HG02763 (cell line): ENCODE measurements around the gene TMEM91.
"Not testable (repeated sequence)": the region's sequence is repeated elsewhere in the genome, so short reads cannot be mapped to it uniquely, and the experiment has no call there.

ENCODE experiments used
- ATAC-seq: cut with Tn5 transposase; IDR thresholded peaks from one replicate; pipeline ENCODE4 v1.9.1; 2021; ENCODE audit warnings: mild to moderate bottlenecking, moderate library complexity; ENCODE audit not compliant: unreplicated experiment

Gene TMEM91

GRCh38 chr19:41352609-41353465 is 23.5 kb upstream of the TMEM91 start:
- no peak for ATAC-seq

DNA sequence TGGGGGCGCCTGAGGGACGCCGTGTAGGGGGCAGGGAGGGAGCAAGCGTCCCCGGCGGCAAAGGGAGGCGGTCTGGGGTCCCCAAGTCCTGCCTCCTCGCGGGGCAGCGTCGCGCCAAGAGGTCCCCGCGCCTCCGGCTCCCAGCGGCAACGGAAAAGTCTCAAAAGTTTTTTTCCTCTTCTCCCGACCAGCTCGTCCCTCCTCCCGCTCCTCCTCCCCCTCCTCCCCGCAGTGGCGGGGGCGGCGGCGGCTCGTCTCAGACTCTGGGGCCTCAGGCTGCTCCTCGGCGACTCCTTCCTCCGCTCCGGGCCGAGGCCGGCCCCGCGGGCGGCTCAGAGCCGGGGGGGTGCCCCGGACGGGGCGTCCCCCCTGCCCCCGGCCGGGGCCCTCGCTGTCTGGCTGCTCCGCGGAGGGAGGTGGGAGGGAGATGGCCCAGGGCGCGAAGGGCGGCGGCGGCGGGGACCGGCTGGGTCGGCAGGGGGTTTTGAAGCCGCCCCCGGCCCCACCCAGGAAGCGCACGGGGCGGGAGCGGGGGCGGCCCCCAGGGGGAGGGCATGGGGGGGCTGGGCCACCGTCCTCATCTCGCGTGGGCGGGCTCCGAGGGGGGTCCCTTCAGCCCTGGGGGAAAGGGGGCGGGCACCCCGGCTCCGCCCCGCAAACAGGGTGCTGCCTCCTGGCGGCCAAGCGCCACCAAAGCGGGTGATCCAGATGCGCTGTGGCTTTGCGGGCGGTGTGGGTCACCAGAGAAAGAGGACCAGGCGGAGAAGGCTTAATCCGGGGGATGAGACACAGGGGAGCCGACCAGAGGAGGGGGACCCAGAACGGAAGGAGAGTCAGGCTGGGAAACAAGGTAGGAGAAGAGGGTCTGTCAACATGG is 22.6 kb upstream of the TMEM91 start, which contains the start of gene TGFB1:
TGFB1 (minus strand) TSS at position 457 of the 877 bp plus-strand sequence. CDS start 878 bp downstream, outside the sequence.
- peak; percentile 46 for ATAC-seq

- ATAC-seq: no peak
Observed at GRCh38 chr19:41354343-41354953, 21.9 kb upstream of the TMEM91 start.

GRCh38 chr19:41355035-41355434 is 21.3 kb upstream of the TMEM91 start:
- ATAC-seq: no peak

GRCh38 chr19:41355802-41356201 is 20.5 kb upstream of the TMEM91 start:
- ATAC-seq: no peak

- ATAC-seq: no peak
Observed at GRCh38 chr19:41356984-41357739, 19.2 kb upstream of the TMEM91 start.

- ATAC-seq: no peak
Observed at GRCh38 chr19:41357746-41358145, 18.6 kb upstream of the TMEM91 start.

DNA sequence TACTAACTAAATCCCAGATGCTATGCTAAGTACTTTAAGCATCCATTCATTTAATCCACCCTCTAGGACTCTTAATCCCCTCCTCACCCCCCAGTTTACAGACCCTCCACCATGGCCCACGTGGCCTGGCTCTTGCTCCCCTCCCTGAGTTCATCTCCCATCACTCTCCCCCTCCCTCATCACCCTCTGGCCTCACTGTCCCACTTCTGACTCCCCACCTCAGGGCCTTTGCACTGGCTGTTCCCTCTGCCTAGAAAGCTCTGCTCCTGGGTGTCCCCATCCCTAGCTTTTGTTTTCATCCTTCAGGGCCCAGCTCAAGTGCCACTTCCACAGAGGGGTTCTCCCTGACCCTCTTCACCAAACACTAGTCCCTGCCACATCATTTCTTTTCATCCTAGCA is 16.6 kb upstream of the TMEM91 start:
- ATAC-seq: no peak

DNA sequence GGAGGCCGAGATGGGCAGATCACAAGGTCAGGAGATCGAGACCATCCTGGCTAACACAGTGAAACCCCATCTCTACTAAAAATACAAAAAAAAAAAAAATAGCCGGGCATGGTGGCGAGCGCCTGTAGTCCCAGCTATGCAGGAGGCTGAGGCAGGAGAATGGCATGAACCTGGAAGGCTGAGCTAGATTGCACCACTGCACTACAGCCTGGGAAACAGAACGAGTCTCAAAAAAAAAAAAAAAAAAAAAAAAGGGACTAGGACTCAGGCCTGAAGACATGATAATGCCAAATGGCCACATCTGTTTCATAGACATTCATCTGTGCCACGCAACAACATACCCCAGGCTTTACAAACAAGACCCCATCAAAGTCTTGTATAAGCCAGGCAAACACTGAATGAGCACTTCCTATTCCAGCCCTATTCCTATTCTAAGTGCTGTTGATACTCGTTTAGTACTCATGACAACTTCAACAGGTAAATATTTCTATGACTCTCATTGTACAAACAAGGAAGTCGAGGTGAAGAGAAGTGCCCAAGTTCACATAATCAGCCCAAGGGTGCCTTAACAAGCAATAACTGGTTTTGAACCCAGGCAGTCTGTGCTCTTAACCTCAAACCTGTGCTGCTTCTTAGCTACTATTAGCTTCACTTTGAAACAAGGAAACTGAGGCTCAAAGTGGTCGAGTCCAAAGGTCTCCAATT is 14.0 kb upstream of the TMEM91 start:
- no peak for ATAC-seq

DNA sequence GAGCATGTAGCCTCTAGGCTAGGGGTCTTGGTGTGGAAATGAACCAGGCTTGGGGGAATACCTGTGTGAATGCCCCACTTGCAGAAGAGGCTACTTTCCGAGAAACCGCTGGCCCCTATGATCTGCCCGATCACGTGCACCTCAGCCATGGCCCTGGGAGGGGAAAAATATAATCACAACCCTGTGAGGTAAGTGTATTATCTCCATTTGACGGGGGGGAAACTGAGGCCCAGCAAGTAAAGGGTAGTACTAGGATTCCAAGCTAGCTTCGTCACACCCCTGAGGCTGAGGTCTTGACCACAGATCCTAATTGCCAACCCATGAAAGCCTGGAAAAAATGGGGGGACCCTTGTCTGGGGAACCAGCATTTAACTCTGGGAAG is 13.0 kb upstream of the TMEM91 start:
- no peak for ATAC-seq

GRCh38 chr19:41363753-41364523 is 12.4 kb upstream of the TMEM91 start, which contains the start of gene B9D2:
Gene B9D2, minus strand, starts transcription at chr19:41364149. Its CDS starts 630 bp downstream, at chr19:41363519.
- peak; percentile 81 for ATAC-seq

DNA sequence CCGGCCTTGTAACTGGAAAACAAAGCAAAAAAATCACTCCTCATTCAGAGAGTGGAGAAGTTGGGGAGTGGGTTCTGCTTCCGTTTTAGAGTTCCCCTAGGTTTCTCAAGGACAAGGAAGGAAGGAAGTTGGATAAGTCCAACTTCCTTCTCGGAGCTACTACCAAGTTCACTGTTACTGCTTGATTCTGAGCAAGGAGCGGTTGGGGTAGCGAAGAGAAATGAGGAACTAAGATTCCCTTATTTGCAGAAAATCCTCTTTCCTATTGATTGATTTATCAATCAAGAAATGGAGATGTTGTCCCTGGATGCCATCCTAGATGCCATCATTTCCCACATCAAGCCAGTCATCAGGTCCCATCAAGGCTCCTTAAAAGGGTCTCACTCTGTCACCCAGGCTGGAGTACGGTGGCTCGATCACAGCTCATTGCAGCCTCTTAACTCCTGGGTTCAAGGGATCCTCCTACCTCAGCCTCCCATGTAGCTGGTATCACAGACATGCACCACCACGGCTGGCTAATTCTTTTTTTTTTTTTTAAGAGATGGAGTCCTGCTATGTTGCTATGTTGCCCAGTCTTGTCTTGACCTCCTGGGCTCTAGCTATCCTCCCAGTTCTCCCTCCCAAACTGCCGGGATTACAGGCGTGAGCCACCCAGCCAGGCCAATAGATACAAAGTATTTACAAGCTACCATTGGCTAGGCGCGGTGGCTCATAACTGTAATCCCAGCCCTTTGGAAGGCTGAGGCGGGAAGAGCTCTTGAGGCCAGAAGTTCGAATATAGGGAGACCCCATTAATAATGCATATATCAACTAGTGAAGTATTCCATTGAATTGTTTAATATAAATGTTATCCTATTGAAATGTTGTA is 11.6 kb upstream of the TMEM91 start:
- ATAC-seq: peak; percentile 1

DNA sequence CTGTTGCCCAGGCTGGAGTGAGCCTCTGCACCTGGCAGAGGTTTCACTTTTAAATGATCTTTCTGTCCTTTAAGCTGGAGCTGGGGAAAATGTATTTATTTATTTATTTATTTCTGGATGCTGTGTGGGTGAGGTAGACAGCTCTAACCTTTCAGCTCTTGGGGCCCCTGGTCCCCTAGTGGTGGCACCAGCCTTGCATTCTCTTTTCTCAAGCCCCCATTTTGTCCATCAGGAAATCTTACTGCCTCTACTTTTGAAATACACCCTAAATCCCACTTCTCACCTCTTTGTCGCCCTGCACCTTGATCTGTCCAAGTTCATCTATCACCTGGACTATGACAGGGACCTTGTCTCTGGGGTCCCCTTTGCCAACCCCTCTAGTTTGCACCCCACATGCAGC is 10.2 kb upstream of the TMEM91 start:
- no peak for ATAC-seq

- no peak for ATAC-seq
Observed at GRCh38 chr19:41367848-41368301, 8.5 kb upstream of the TMEM91 start.

DNA sequence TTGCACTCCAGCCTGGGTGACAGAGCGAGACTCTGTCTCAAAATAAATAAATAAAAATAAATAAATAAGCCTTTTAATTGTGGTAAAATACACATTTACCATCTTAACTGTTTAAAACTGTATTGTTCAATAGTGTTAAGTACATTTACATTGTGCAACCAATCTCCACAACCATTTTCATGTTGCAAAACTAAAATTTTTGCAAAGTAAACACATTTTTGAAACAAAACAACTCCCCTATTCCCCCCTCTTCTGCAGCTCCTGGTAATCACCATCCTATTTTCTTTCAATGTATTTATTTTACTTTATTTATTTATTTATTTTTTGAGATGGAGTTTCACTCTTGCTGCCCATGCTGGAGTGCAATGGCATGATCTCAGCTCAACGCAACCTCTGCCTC is 6.6 kb upstream of the TMEM91 start:
- ATAC-seq: no peak

GRCh38 chr19:41371119-41371518 is 5.2 kb upstream of the TMEM91 start:
- ATAC-seq: not testable (repeated sequence)

- no peak for ATAC-seq
Observed at GRCh38 chr19:41371541-41371940, 4.8 kb upstream of the TMEM91 start.

DNA sequence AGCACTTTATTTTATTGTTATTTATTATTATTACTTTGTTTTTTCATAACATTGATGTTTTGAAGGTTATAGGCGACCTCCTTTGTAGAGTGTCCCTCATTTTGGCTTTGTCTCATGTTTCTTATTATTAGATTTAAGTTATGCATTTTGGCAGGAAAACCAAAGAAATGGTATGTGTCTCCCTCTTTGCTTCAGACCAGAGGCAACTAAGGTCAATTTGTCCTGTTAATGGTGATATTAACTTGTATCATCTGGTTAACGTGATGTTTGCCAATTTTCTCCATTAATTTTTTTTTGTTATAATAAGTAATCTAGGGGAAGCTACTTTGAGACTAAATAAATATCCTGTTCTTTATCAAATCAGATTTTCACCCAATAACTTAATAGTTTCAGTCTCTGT is 3.8 kb upstream of the TMEM91 start:
- ATAC-seq: no peak
